CD4-positive, alpha-beta T cell treated with Interleukin-21 for 1 hour (primary cell): Measurements from ENCODE around the gene DDX24.

Source experiments
- DNase-seq: peaks from one replicate; pipeline ENCODE4 v3.0.0-alpha.2; 2020

Gene DDX24, protein sequence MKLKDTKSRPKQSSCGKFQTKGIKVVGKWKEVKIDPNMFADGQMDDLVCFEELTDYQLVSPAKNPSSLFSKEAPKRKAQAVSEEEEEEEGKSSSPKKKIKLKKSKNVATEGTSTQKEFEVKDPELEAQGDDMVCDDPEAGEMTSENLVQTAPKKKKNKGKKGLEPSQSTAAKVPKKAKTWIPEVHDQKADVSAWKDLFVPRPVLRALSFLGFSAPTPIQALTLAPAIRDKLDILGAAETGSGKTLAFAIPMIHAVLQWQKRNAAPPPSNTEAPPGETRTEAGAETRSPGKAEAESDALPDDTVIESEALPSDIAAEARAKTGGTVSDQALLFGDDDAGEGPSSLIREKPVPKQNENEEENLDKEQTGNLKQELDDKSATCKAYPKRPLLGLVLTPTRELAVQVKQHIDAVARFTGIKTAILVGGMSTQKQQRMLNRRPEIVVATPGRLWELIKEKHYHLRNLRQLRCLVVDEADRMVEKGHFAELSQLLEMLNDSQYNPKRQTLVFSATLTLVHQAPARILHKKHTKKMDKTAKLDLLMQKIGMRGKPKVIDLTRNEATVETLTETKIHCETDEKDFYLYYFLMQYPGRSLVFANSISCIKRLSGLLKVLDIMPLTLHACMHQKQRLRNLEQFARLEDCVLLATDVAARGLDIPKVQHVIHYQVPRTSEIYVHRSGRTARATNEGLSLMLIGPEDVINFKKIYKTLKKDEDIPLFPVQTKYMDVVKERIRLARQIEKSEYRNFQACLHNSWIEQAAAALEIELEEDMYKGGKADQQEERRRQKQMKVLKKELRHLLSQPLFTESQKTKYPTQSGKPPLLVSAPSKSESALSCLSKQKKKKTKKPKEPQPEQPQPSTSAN

DNA sequence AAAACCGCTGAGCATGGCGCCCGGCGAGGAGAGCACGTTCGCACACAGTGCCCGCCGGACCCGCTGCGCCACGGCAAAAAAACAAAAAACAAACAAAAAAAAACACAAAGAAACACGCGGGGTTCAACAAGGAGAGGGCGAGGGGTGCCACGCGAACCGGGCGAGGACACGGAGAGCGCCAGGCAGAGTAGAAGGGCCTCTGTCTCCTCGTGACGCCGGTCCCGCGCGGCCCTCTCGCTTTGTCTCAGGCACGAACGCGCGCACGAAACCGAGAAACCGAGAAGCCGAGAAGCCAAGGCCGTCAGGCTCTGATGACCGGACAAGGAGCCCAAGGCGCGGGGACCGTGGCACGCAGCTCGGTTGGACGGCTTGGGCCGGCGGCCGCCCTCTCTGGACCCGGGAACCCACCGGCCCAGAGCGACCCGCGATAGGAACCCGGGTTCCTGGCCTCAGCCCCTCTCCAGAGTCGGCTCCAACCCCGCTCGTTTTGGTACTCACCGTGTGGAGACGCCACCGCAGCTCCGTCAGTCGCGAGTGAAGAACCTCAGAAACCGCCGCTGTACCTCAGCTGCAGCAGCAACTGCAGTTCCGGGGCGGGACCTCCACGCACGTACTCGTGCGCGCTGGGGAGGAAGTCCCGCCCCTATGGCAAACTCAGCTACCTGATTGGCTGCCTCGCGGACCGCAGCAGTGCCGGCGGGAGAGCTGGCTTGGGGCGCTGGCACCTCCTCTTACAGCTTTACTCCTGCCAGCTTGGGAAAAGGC is at the start of gene DDX24, which contains the start of gene IFI27L1:
Gene DDX24 (minus strand): TSS at position 582 of the 765 bp plus-strand sequence. CDS start 1,460 bp downstream, outside the sequence.
Gene IFI27L1 (plus strand): TSS at position 690 of the 765 bp plus-strand sequence. CDS start 15,628 bp downstream, outside the sequence.
- DNase-seq: peak; percentile 97

DNA sequence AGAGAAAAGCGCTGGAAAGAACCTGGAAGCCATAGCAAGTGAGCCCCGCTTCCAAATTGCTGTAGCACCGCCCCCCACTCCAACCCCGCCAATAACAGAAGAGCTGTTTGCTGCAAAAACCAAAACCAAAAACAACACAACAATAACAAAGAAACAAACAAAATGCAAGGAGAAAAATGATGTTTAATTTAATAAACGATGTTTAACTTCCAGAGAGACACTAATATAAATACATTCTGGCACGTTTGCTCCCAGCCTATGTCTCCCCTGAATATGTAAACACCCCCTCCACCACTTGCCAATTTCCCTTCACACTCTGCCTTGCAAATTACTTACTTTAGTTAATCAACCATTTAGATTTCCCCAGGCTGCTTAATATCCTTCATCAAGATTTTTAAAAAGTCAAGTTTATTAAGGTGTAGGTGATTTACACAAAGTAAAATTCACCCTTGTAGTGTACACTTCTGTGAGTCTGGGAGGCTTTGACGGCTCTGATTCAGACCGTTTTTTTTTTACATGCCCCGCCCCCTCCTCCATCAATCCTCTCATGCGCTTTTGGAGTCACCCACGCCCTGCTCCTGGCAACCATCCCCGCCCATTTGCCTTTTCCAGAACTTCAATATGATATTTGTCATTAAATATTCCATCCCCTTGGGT is 48.9 kb upstream of the DDX24 start:
- peak; percentile 29 for DNase-seq

DNA sequence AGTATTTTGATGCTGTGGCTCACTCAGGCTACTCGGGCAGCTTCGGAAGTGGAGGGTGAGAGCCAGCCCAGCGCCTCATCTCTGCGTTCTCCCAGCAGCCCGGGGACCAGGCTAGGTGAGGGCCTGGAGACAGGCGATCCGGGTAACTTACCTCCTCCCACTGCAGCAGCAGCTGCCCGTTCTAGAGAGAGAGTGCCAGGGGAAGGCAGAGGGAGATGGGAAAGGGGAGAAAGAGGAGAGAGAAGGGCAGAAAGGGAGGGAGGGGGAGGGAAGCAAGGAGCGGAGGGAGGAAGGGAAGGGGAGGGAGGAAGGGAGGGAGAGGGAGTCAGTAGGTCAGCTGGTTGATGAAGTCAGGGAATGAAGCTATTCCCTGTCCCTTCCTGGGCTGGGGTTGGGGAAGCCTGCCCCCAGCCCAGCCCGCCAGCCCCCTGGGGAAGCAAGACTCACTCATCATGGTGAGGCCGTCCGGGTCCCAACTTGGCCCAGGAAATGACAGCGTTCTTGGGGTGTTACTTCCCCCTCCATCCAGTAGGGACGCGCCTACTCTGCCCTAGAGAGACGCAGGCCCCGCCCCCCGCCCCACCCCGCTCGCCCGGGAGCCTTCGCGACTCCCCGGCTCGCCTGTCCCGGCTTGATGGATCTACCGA is 48.2 kb upstream of the DDX24 start, which contains the start of gene IFI27L2:
Gene IFI27L2 (minus strand): TSS at position 494 of the 647 bp plus-strand sequence. CDS start 40 bp downstream, at position 454.
- peak; percentile 77 for DNase-seq

DNA sequence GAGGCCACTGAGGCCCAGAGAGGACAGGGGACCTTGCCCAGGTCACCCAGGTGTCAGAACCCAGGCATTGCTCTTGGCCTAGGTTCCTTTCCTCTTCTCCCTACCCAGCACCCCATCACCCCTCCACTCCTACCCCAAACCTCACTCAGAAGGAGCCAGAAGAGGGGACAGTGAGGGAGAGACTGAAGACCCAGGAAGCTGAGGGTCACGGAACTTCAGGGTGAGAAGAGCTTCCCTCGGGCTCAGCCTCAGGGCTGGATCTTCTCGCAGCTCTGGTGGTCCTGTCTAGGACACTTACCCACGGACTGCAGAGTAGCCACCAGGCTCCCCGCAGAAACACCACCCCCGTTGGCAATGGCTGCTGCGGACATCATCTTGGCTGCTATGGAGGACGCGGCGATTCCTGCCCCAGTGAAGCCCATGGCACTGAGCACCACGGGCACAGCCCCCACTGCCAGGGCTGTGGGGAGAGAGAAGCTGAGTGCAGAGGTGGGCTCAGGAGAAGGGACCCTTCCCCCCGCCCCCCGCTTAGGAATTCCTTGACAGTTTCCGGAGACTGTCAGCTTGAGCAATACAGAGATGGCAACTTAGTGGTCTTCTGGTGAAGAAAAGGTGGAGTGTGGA is 47.3 kb upstream of the DDX24 start:
- DNase-seq: no peak

DNA sequence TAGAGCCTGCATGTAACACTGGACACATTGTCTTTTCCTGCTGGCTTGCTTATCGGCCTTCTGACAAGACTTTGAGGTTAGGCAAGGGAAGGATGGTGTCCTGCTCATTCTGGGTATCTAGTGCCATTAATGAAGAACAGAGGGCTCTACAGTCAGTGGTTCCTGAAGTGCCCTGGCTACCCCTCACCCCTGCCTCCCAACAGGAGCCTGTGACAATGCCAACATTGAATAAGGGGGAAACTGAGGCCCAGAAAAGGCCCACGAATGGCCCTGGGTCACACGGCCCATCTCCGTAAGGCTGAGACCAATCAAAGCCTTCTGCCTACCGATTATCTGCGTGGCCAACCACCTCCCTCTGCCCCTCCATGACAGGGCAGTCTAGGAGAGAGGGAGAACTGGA is 46.3 kb upstream of the DDX24 start:
- DNase-seq: no peak

DNA sequence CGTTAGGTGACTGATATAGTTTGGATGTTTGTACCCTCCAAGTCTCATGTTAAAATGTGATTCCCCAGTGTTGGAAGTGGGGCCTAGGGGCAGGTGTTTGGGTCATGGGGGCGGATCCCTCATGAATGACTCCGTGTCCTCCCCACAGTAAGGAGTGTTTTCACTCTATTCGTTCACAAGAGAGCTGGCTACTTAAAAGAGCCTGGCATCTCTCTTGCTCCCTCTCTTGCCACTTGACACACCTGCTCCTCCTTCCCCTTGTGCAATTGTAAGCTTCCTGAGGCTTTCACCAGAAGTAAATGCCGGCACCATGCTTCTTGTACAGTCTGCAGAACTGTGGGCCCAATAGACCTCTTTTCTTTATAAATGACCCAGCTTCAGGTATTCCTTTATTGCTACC is 45.8 kb upstream of the DDX24 start:
- DNase-seq: no peak

DNA sequence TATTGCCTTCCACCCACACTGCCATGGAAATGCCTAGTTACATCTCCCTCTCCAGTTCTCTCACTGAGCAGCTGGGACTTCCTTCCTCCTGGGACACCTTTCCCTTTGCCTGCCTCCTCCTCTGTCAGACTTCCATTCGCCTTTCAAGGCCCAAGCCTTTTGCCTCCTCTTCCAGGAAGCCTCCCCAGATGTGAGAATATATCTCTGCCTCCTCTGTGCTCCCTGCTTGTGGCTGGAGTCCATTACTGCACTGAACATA is 45.3 kb upstream of the DDX24 start:
- DNase-seq: no peak

DNA sequence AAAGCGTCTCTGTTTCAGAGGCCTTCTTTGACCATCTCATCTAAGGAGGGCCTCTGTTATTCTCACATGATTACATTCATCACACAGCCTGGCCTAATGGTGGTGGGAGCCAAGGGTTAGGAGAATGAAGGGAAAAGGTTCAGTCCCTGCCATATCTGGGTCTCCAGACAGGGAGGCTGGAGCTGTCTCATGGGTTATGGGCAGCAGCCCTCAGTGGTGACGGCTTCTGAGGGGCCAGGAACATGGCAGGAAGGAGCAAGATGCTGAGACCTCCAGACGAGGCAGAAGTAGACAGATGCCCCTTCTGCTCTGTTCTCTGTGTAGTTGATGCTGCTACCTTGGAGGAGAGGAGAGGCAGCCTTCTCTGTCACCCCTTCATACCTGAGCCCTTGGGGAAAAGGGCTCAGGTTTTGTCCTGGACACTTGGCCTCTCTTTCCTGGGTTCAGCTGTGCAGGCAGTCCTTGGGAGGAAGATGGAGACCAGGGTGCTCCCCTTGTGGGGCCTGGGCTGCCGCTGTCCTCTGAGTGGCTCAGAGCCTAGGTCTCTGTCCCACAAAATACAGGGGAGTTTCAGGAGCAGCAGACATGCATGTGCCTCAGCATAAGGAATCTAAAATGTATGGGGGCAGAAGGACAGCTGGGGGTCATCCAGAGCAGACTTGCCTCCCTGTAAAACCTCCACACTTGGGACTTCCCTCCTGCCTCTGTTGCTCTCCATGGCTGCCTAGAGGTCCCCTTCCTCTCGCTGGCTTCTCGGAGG is 44.8 kb upstream of the DDX24 start:
- no peak for DNase-seq

DNA sequence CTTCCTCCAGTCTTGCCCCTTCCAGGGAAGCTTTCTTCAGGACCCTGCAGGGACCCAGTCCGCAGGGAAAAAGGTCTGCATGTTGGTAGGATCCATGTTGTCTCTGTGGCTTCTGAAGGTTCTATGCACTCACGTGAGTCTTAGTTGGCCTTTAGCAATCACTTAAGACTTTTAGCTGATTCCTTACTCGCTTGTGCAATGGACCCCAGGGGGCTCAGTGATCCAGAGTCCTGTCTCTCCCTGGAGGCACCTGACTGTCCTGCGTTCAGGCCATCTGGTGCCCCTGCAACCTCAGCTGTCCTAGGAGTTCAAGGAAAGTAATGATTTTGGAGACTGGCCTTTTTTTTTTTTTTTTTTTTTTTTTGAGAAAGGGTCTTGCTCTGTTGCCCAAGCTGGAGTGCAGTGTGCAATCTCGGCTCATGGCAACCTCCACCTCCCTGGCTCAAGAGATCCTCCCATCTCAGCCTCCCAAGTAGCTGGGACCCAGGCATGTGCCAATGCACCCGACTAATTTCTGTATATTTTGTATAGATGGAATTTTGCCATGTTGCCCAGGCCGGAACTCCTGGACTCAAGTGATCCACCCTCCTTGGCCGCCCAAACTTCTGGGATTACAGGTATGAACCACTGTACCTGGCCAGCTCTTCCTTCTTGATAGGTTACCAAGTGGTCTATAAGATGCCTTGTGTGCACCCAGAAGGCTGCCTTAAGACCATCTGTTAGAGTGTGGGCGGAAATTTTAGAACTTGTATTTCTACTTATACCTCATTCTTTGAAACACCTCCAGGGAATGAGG is 43.8 kb upstream of the DDX24 start:
- no peak for DNase-seq

DNA sequence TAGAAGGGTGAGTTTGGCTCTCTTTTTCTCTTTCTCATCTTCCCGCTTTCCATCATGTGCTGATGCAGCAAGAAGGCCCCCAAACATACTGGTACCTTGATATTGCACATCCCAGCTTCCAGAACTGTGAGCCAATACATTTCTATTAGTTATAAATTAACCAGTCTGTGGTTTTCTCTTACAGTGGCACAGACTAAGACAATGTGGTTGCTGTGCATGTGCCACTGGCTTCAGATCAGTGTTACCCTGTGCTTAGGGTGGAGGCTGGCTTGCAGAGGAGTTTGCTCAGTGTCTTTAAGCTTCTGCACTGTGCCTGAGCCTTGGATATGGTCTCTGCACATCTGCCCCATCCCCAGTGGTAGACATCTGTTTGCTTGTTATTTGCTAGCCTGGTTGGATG is 42.9 kb upstream of the DDX24 start:
- DNase-seq: no peak

DNA sequence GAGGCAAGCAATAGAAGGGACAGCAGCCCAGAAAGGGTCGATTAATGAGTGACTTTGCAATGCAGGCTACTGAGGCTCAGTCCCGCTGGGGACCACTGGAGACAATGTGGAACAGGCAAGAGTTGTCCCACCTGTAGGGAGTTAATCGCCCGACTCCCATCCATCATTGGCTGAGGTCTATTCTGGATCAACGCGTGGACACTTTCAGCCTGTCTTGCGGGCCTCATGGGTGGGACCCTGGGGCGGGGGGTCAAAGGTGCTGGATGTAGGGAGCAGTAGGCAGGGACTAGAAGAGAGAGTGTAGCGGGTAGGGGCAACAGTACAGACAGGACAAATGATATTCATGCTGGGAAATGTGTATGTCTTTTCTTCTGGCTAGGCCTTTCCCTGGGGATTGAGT is 42.3 kb upstream of the DDX24 start:
- no peak for DNase-seq

DNA sequence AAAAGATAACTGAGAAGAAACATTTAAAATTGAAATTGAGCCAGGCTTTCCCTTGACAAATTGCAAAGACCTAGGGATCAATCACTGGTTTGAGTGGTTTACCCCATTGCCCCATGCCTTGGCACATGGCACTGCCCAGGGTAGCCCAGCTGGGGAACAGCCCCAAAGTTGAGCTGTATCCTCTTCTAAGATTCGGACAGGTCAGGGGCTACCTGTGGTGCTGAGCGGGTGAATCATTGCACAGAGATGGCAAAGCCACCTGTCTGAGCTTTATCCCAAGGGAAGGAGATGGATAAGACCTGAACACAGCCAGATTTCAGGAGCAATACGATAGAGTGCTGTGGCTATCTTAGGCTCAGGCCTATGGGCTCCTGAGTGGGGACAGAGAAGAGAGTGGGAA is 41.4 kb upstream of the DDX24 start:
- no peak for DNase-seq

DNA sequence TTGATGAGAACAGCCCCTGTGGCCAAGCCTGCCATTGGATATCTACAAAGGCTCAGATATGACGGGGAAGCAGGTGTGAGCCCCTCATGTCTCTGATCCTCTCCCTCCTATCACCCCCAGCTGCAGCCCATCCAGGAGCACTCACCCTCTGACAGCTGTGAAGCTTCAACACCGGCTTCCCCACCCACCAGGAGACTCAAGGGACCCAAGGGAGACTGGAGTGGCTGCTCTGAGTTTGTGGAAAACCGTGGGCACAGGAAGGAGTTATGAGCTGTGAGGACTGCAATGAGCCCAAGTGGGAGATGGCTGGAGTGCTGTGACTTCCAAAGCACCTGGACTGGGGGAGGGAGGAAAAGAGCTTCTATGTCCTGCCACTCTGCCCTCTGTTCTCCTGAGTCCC is 40.5 kb upstream of the DDX24 start:
- no peak for DNase-seq

DNA sequence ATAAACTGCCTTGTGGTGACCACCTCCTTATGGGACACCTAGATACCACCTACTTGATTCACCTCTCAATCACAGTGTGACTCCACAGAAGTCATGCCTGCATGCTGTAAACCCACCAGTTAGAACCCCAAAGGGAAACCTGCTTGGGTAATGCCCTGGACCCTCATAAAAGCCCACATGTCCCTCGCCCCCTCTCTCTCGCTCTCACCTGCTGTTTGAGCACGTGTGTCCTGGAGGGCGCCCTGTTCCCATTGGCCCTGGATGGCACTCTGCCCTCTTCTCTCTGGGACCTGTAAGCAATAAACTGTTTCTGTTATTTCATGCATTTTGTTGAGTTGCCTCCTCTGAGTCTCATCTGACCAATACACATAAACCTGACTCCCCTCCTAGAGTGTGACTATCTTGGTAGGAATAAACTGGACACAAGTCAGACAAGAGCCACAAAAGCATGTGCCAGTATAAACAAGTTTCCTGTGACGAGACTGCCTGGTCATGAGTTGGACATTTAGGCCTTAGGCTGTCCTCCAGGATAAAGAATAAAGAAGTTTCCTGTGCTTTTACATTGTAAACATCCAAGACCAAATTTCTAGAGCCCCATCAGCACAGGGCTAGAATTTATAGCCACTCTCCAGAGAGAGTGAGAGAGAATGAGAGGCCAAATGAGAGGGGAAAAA is 39.8 kb upstream of the DDX24 start:
- no peak for DNase-seq

DNA sequence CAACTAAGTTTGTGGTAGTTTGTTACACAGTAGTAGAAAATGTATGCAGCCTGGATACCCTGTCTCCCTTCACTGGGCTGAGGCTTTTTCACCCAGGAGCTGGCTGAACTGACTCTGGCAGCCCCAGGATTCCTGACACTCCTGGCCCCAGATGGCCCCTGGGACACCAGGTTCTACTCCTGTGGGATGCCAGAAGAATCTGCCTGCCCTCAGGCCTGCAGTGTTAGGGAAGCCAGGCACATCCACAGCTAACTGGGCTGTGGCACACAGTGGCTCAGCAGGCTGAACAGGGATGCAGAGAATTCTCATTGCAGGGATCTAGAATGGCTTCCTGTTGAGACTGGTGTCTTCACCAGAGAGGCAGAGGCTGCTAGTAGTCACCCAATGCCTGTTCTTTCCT is 38.1 kb upstream of the DDX24 start:
- DNase-seq: no peak

DNA sequence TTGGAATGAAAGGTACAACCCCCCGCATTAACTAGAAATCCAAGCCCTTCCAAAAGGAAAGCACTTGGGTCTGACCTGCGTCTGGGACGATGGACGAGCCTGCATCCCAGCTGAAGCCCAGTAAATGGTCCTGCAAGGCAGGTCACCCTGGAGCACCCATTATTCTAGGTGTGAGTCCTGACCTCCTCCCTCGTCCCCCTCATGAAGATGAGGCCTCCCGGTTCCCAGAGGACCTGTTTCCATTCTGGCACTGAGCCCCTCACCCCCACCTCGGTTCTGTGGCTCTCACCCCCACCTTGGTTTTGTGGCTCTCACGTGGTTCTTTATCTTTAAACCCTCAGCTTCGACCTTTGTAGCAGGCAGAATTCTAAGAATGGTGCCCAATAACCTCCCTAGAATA is 36.9 kb upstream of the DDX24 start:
- no peak for DNase-seq

DNA sequence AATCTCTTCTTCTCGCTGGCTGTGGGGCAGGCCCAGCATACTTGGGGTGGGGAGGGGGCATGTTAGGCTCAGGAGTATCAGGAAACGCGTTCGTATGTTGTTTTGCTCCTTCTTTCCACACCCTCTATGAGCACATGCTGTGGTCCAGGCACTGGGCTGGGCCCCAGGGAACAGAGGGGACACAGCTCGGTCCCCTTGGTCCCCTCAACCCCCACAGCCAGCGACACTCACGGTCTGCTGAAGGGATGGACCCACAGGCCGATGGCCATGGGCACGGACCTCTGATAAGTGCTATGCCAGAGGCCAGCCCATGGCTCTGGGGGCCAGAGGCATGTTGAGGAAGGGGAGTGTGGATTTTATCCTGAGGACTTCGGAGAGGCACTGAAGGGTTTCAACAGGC is 35.7 kb upstream of the DDX24 start:
- no peak for DNase-seq

DNA sequence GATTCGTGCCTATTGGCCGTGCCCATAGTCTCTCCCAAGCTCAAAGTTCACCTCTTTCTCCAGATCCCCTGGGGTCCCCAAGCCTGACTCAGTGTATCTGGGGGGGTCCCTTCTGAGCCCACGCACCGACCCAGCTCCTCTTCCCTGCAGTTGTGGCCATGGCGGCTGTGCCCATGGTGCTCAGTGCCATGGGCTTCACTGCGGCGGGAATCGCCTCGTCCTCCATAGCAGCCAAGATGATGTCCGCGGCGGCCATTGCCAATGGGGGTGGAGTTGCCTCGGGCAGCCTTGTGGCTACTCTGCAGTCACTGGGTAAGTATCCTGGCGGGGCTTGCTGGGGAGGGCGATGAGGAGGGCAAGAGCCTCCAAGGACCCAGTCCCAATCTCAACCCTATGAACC is 34.6 kb upstream of the DDX24 start:
- DNase-seq: no peak

DNA sequence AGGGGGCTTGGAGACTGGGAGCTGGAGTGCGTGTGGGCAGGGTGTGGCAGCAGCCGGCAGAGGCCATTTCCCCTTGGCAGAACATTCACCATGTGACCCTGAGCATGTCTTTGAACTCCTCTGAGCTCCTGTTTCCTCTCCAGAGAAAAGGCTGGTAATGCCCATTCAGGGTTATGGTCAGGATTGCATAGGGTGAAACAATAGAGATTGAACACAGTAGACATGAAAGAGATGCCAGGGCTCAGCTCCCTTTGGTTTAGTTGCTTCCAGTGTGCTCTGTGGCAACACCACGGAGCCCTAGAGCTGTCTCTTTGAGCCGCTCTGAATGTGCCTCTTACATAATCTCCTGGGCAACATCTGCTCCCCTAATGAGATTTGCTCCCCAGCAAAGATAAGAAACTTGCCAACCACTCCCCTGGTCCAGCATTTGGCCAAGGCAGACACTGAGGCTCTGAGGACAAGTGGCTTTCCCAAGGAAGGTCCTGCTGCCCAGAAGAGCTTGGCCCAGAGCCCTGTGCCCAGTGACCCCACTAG is 34.1 kb upstream of the DDX24 start:
- DNase-seq: no peak
